GM12875 (cell line): Measurements from ENCODE around the gene UBE2L6.

Experiments
- H3K4me3 ChIP-seq: one replicate; pipeline ENCODE4 v1.5.1; 2011; ENCODE audit warnings: low read depth, low read length, control low read depth
- CTCF ChIP-seq: IDR thresholded peaks from 2 replicates; pipeline ENCODE4 v1.5.1; 2011; ENCODE audit warnings: low read depth, mild to moderate bottlenecking, control low read depth, inconsistent platforms, low read length, moderate library complexity, borderline replicate concordance; ENCODE audit not compliant: insufficient read depth

UBE2L6 gene

GRCh38 chr11:57529012-57529411 lies 38.5 kb downstream of the UBE2L6 start:
- no peak for TF ChIP-seq CTCF
- no peak overlapping the region for H3K4me3 ChIP-seq

GRCh38 chr11:57527056-57527631 lies 40.3 kb downstream of the UBE2L6 start:
- no peak overlapping the region for H3K4me3 ChIP-seq
- peak; percentile 77 for TF ChIP-seq CTCF

- no peak for TF ChIP-seq CTCF
- no peak overlapping the region for H3K4me3 ChIP-seq
Measured at GRCh38 chr11:57523419-57523818, 44.1 kb downstream of the UBE2L6 start.

- TF ChIP-seq CTCF: no peak
- no peak overlapping the region for H3K4me3 ChIP-seq
Measured at GRCh38 chr11:57521116-57521515, 46.4 kb downstream of the UBE2L6 start.

- H3K4me3 ChIP-seq: peak overlapping the region; percentile 98
- TF ChIP-seq CTCF: no peak
Measured at GRCh38 chr11:57516061-57516443, 51.4 kb downstream of the UBE2L6 start.

- peak within 1 kb of the TSS; percentile 98 for H3K4me3 ChIP-seq
- TF ChIP-seq CTCF: no peak
Measured at GRCh38 chr11:57515332-57516060, 52.0 kb downstream of the UBE2L6 start, which contains the start of gene SLC43A1. Gene SLC43A1 (minus strand): TSS chr11:57515702. CDS start chr11:57514111, 1,591 bp downstream.
